GOT3 (cell line): ENCODE data around the gene SLC35E1.

Experiments
- DNase-seq: peaks from one replicate; lab custom pipeline; 2025; ENCODE audit warnings: mixed read lengths; lab: John Stamatoyannopoulos, UW

Gene SLC35E1

GRCh38 chr19:16596399-16596798 lies 24.2 kb upstream of the SLC35E1 start:
- DNase-seq: no peak

- no peak for DNase-seq
These were observed 22.9 kb upstream of the SLC35E1 start for GRCh38 chr19:16595097-16595496.

GRCh38 chr19:16594681-16595091 lies 22.5 kb upstream of the SLC35E1 start:
- DNase-seq: no peak

DNA sequence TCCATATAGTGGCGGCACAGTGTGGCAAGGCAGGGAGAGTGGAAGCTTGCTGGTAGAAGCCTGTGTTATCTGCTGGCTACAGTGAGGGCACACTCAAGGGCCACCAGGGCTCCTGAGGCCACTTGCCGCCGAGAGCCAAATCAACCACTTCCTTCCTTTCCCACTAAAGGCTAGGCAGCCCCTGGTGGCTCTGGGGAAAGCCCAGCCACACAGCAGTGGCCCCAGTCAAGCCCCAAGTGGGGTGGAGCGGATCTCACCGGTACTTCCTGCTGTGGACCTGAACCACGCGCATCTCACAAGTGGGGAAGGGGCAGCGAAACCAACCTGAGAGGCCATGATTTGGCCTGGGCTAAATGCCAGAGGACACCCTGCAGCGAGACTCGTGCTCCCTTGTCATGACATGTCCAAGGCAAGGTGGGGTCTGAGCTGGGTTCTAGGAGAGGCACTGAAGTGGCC lies 21.9 kb upstream of the SLC35E1 start:
- DNase-seq: no peak

DNA sequence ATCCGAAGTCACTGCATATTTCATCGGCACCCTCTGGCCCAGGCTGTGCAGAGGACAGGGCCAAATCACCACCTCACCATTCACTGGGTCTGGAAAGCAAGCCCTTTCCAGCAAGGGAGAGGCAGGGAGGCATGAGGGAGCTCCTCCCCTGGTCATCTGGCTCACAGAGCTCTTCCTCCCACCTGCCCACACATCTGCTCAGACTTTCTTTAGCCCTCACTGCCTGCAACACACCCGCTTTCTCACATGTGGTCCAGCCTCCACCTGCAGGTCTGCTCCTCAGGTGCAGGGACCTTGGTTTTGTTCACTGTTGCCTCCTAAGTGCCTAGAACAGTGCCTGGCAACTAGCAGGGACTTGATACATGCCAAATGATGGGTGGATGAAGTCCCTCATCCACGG lies 21.0 kb upstream of the SLC35E1 start:
- no peak for DNase-seq

GRCh38 chr19:16591803-16592556 lies 19.8 kb upstream of the SLC35E1 start:
- DNase-seq: no peak

DNA sequence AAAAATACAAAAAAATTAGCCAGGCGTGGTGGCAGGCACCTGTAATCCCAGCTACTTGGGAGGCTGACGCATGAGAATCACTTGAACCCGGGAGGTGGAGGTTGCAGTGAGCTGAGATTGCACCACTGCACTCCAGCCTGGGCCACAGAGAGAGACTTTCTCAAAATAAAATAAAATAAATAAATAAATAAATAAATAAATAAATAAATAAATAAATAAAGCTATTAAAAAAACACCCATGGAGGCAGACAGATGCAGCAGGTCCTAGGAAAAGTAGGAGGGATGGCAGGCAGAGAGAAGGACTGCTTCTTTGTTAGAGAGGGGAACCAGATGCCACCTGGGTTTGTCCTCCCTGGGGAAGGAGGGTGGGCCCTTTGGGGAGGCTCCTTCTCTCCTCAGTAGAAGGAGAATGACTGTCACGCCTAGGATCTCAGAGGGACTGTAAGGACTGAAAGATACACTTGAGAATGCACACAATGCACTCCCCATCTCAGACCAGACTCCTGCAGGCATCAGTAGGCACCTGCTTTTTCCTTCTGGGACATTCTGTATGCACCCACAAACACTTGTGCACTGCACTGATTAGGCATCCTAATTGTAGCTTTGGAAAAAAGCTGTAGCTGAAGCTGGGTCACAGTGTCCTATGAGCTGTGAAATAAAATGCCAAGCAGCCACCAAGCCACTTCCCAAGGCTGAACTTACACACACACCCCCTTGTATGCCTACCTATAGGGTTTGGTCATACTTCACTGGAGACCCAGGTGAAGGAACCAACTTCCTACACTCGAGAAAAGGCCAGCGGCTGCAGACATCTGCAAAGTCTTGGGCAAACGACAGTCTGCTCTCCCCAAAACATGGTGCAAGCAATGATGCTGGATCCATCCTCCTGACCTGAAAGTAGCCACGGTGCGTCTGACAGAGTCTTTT lies 18.9 kb upstream of the SLC35E1 start:
- DNase-seq: no peak

- no peak for DNase-seq
These were observed 17.7 kb upstream of the SLC35E1 start for GRCh38 chr19:16589917-16590316.

GRCh38 chr19:16588824-16589577 lies 16.8 kb upstream of the SLC35E1 start:
- DNase-seq: no peak

DNA sequence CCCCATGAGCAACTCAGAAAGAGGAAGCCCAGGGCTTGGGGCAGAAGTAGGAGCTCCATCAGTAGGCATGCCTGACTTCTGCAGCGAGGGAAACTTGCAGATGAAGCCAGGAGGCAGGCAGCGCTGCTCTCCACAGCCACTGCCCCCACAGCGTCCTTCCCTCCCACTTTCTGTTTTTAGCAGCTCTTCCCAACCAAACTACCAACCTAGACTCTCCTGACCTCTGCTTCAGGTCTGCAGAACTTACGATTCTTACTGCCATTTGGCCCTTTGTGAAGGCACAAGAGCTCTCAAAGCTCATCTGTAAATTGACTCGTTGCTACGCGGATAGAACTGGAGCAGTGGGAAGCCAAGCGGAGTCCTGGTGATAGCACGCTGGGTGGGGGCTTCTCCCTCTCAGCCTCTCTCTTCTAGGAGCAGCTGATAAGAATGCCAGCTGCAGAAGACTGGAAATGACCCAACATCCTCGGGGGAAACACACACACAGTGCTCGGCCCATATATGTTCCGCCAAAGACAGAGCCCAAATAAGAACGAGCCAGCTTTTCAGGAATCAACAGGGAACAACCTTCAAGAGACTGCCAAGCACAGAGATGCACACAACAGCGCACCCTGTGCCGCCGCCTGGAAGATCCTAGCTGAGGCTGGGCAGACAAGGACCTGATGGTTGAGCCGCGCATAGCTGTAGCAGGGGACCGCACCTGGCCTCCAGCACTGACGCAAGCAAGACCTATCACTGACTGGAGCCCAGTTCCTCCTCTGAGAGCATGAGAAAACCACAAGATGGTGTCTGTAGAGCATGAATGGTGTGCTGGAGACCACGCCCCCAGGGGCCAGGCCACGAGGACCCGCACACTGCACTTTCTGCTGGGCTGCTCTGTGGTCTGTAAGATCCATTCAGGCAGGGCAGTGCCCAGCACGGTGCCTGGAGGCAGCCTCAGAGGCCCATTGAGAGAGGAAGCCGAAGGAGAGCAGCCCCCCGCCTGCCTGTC lies 15.9 kb upstream of the SLC35E1 start:
- DNase-seq: no peak

DNA sequence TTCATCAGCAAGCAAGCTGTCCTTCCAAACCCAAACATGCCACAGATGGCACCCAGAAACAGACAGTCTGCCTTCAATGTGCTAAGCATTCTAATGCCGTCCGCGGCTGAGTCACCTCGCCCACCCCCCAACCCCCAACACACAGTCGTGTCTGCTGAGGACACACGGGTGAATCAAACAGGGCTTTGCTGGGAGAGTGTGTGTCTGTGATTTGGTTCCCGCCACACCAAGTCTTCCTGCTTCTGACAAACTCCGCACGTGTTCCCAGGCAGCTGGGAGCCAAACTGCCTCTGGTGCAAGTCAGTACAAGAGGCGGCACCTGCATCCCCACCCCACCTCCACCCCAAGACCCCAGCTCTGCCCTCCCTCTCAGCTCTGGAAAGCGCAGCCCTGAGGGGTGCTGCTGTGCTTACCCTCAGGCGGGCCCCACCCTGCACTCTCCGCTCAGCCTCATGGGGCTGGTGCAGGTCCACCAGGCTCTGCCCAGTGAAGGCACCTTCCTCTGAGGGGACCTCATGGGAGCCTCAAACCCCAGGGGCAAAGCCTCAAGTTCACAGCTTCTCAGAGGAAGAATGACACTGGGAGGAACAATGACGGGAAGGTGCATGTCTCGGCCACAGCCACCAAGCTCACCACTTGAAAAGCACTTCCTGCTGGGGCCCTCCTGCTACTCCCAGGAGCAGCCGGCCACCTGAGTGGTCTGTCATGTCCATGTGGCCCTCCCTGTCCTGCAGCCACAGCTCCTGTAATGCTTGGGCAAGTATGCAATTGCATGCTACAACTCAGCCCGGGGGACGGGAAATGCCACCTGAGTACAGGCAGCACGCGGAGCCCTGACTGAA lies 15.0 kb upstream of the SLC35E1 start:
- no peak for DNase-seq

GRCh38 chr19:16586477-16586871 lies 14.3 kb upstream of the SLC35E1 start:
- DNase-seq: no peak

- DNase-seq: no peak
These were observed 13.7 kb upstream of the SLC35E1 start for GRCh38 chr19:16585808-16586476.

DNA sequence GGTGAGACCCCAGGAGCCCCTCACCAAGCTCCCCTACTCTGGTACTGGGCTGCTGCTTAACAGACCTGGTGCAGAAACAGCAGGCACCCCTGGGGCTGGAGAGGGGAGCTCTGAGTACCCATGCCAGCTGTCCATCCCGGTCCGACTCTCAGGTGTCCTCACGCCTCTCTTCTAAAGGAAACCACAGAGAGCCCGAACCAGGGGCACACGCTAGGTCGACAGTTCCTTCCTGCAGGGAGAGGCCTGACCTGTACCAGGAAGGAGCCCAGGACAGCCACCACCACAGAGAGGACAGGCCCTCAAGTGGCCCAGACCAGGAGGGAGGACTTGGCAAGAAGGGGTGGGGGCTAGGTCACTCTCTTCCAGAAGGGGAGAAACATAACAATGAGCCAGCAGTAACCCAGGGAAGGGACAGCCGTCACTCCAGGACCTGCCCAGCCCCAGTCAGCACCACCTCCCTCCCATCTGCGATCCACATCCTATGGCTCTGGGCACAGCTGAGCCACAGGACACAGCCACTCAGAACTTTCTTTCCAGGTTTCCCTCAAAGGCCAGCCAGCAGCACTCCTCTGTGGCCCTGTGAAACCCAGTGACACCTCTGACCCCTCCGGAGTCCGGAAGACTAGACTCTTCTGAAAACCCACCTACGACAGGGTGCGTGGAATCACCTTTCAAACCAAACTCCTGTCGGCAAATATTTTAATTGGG lies 13.0 kb upstream of the SLC35E1 start:
- no peak for DNase-seq

- no peak for DNase-seq
These were observed 12.3 kb upstream of the SLC35E1 start for GRCh38 chr19:16584248-16585093.

GRCh38 chr19:16582486-16583261 lies 10.5 kb upstream of the SLC35E1 start:
- DNase-seq: no peak

DNA sequence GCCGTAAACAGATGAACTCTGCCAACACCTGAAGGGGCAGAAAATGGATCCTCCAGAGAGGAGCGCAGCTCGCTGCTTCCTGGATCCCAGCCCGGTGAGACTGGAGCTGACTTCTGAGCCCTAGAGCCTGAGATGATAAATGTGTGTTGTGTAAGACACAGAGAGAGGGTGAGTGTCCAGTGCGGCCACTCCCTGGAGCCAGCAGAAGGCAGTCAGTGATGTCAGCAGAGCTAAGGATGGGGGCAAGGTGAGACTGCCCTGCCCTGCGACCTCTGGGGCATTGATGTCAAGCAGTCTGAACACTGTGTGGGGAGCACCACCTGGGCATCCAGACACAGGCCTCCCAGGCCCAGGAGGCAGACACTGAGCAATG lies 9.7 kb upstream of the SLC35E1 start:
- DNase-seq: no peak
